ENCODE data around the gene CLEC3B.

Gene CLEC3B

GRCh38 chr3:45003859-45004258 lies 22.2 kb upstream of the CLEC3B start:
- DNase-seq (ENCODE audit: low spot score) = no peak

- no peak for DNase-seq (ENCODE audit: low spot score)
Measured at GRCh38 chr3:45007091-45007490, 19.0 kb upstream of the CLEC3B start.

GRCh38 chr3:45008117-45008516 lies 18.0 kb upstream of the CLEC3B start:
- no peak for DNase-seq (ENCODE audit: low spot score)

GRCh38 chr3:45009868-45010267 lies 16.2 kb upstream of the CLEC3B start:
- no peak for DNase-seq (ENCODE audit: low spot score)

- no peak for DNase-seq (ENCODE audit: low spot score)
Measured at GRCh38 chr3:45010811-45011333, 15.2 kb upstream of the CLEC3B start.

GRCh38 chr3:45011756-45012508 lies 14.2 kb upstream of the CLEC3B start:
- DNase-seq (ENCODE audit: low spot score) = no peak

- DNase-seq (ENCODE audit: low spot score) = no peak
Measured at GRCh38 chr3:45012577-45012976, 13.5 kb upstream of the CLEC3B start.

GRCh38 chr3:45016916-45017315 lies 9.2 kb upstream of the CLEC3B start:
- DNase-seq (ENCODE audit: low spot score) = no peak

- DNase-seq (ENCODE audit: low spot score) = no peak
Measured at GRCh38 chr3:45017821-45018220, 8.3 kb upstream of the CLEC3B start.

- no peak for DNase-seq (ENCODE audit: low spot score)
Measured at GRCh38 chr3:45020534-45020933, 5.6 kb upstream of the CLEC3B start.

GRCh38 chr3:45021524-45022297 lies 4.4 kb upstream of the CLEC3B start:
- no peak for DNase-seq (ENCODE audit: low spot score)

- no peak for DNase-seq (ENCODE audit: low spot score)
Measured at GRCh38 chr3:45023675-45024074, 2.4 kb upstream of the CLEC3B start.

GRCh38 chr3:45024542-45025255 lies 1.4 kb upstream of the CLEC3B start:
- DNase-seq (ENCODE audit: low spot score) = no peak

- DNase-seq (ENCODE audit: low spot score) = no peak
Measured at GRCh38 chr3:45026957-45027356, 854 bp downstream of the CLEC3B start.

- DNase-seq (ENCODE audit: low spot score) = no peak
Measured at GRCh38 chr3:45027441-45027840, 1.3 kb downstream of the CLEC3B start.

GRCh38 chr3:45029216-45029615 lies 3.1 kb downstream of the CLEC3B start:
- DNase-seq (ENCODE audit: low spot score) = no peak

GRCh38 chr3:45029661-45030060 lies 3.6 kb downstream of the CLEC3B start:
- DNase-seq (ENCODE audit: low spot score) = no peak

GRCh38 chr3:45031531-45031930 lies 5.4 kb downstream of the CLEC3B start:
- DNase-seq (ENCODE audit: low spot score) = no peak

- DNase-seq (ENCODE audit: low spot score) = no peak
Measured at GRCh38 chr3:45032113-45032512, 6.0 kb downstream of the CLEC3B start.

- no peak for DNase-seq (ENCODE audit: low spot score)
Measured at GRCh38 chr3:45033791-45034190, 7.7 kb downstream of the CLEC3B start.

GRCh38 chr3:45034612-45035252 lies 8.6 kb downstream of the CLEC3B start:
- no peak for DNase-seq (ENCODE audit: low spot score)
